ENCODE measurements around the gene CRABP1.

CRABP1 gene

GRCh38 chr15:78391781-78392180, 51.6 kb downstream of the CRABP1 start:
- Histone ChIP-seq H3K4me1 (ENCODE audit: insufficient read depth, insufficient read length) (peaks cover 16% of the 10 kb centered on the region), H3K9me3 (ENCODE audit: insufficient read depth, low read length) (no peaks in the 10 kb centered on the region), H3K4me3 (ENCODE audit: insufficient read length, low read depth) (no peak overlapping the region), H3K36me3 (ENCODE audit: insufficient read depth, insufficient read length, low read length) (no peaks in the 10 kb centered on the region), H3K27me3 (ENCODE audit: insufficient read depth, insufficient read length) (no peaks in the 10 kb centered on the region), H3K9ac (ENCODE audit: insufficient read length, low read depth) (no peak overlapping the region)
- TF ChIP-seq ZNF274 (IDR thresholded peaks at IDR 0.05; ENCODE audit: low read depth, low read length), result no peak
- no peak for TF ChIP-seq YY1 (IDR thresholded peaks at IDR 0.05; ENCODE audit: insufficient read depth, insufficient read length)
- no peak for TF ChIP-seq SUZ12 (IDR thresholded peaks at IDR 0.05; ENCODE audit: extremely low read depth, insufficient read depth, insufficient read length)
- DNase-seq (ENCODE audit: low read depth, low spot score), result no peak

GRCh38 chr15:78392430-78392829, 52.3 kb downstream of the CRABP1 start:
- H3K4me3 ChIP-seq (ENCODE audit: insufficient read length, low read depth), result no peak overlapping the region
- TF ChIP-seq SUZ12 (IDR thresholded peaks at IDR 0.05; ENCODE audit: extremely low read depth, insufficient read depth, insufficient read length) (no peak), YY1 (IDR thresholded peaks at IDR 0.05; ENCODE audit: insufficient read depth, insufficient read length) (no peak), ZNF274 (IDR thresholded peaks at IDR 0.05; ENCODE audit: low read depth, low read length) (no peak)
- H3K36me3 ChIP-seq (ENCODE audit: insufficient read depth, insufficient read length, low read length), result no peaks in the 10 kb centered on the region
- H3K9me3 ChIP-seq (ENCODE audit: insufficient read depth, low read length), result no peaks in the 10 kb centered on the region
- H3K4me1 ChIP-seq (ENCODE audit: insufficient read depth, insufficient read length), result peaks cover 16% of the 10 kb centered on the region
- H3K27me3 ChIP-seq (ENCODE audit: insufficient read depth, insufficient read length), result no peaks in the 10 kb centered on the region
- DNase-seq (ENCODE audit: low read depth, low spot score), result no peak
- H3K9ac ChIP-seq (ENCODE audit: insufficient read length, low read depth), result peak overlapping the region; percentile 12

- no peaks in the 10 kb centered on the region for H3K27me3 ChIP-seq (ENCODE audit: insufficient read depth, insufficient read length)
- H3K9ac ChIP-seq (ENCODE audit: insufficient read length, low read depth), result no peak overlapping the region
- no peak for TF ChIP-seq SUZ12 (IDR thresholded peaks at IDR 0.05; ENCODE audit: extremely low read depth, insufficient read depth, insufficient read length)
- TF ChIP-seq YY1 (IDR thresholded peaks at IDR 0.05; ENCODE audit: insufficient read depth, insufficient read length), result no peak
- no peak for TF ChIP-seq ZNF274 (IDR thresholded peaks at IDR 0.05; ENCODE audit: low read depth, low read length)
- no peaks in the 10 kb centered on the region for H3K9me3 ChIP-seq (ENCODE audit: insufficient read depth, low read length)
- no peak for DNase-seq (ENCODE audit: low read depth, low spot score)
- no peaks in the 10 kb centered on the region for H3K36me3 ChIP-seq (ENCODE audit: insufficient read depth, insufficient read length, low read length)
- H3K4me3 ChIP-seq (ENCODE audit: insufficient read length, low read depth), result no peak overlapping the region
- peaks cover 16% of the 10 kb centered on the region for H3K4me1 ChIP-seq (ENCODE audit: insufficient read depth, insufficient read length)
Measured at GRCh38 chr15:78393137-78393536, 53.0 kb downstream of the CRABP1 start.

- Histone ChIP-seq H3K36me3 (ENCODE audit: insufficient read depth, insufficient read length, low read length) (no peaks in the 10 kb centered on the region), H3K9ac (ENCODE audit: insufficient read length, low read depth) (peak overlapping the region; percentile 5), H3K27me3 (ENCODE audit: insufficient read depth, insufficient read length) (no peaks in the 10 kb centered on the region), H3K4me3 (ENCODE audit: insufficient read length, low read depth) (no peak overlapping the region), H3K4me1 (ENCODE audit: insufficient read depth, insufficient read length) (peaks cover 14% of the 10 kb centered on the region), H3K9me3 (ENCODE audit: insufficient read depth, low read length) (no peaks in the 10 kb centered on the region)
- DNase-seq (ENCODE audit: low read depth, low spot score), result no peak
- no peak for TF ChIP-seq ZNF274 (IDR thresholded peaks at IDR 0.05; ENCODE audit: low read depth, low read length)
- no peak for TF ChIP-seq SUZ12 (IDR thresholded peaks at IDR 0.05; ENCODE audit: extremely low read depth, insufficient read depth, insufficient read length)
- TF ChIP-seq YY1 (IDR thresholded peaks at IDR 0.05; ENCODE audit: insufficient read depth, insufficient read length), result no peak
Measured at GRCh38 chr15:78394026-78394425, 53.9 kb downstream of the CRABP1 start.

GRCh38 chr15:78394981-78395616, 54.9 kb downstream of the CRABP1 start:
- peaks cover 10% of the 10 kb centered on the region for H3K4me1 ChIP-seq (ENCODE audit: insufficient read depth, insufficient read length)
- H3K4me3 ChIP-seq (ENCODE audit: insufficient read length, low read depth), result no peak overlapping the region
- H3K9ac ChIP-seq (ENCODE audit: insufficient read length, low read depth), result no peak overlapping the region
- no peaks in the 10 kb centered on the region for H3K36me3 ChIP-seq (ENCODE audit: insufficient read depth, insufficient read length, low read length)
- peak; percentile 90 for DNase-seq (ENCODE audit: low read depth, low spot score)
- TF ChIP-seq YY1 (IDR thresholded peaks at IDR 0.05; ENCODE audit: insufficient read depth, insufficient read length) (peak; percentile 44), SUZ12 (IDR thresholded peaks at IDR 0.05; ENCODE audit: extremely low read depth, insufficient read depth, insufficient read length) (no peak), ZNF274 (IDR thresholded peaks at IDR 0.05; ENCODE audit: low read depth, low read length) (no peak)
- no peaks in the 10 kb centered on the region for H3K27me3 ChIP-seq (ENCODE audit: insufficient read depth, insufficient read length)
- no peaks in the 10 kb centered on the region for H3K9me3 ChIP-seq (ENCODE audit: insufficient read depth, low read length)

GRCh38 chr15:78396186-78396814, 56.1 kb downstream of the CRABP1 start:
- Histone ChIP-seq H3K4me1 (ENCODE audit: insufficient read depth, insufficient read length) (peaks cover 10% of the 10 kb centered on the region), H3K9me3 (ENCODE audit: insufficient read depth, low read length) (no peaks in the 10 kb centered on the region), H3K4me3 (ENCODE audit: insufficient read length, low read depth) (no peak overlapping the region), H3K36me3 (ENCODE audit: insufficient read depth, insufficient read length, low read length) (no peaks in the 10 kb centered on the region), H3K27me3 (ENCODE audit: insufficient read depth, insufficient read length) (no peaks in the 10 kb centered on the region), H3K9ac (ENCODE audit: insufficient read length, low read depth) (no peak overlapping the region)
- no peak for DNase-seq (ENCODE audit: low read depth, low spot score)
- TF ChIP-seq ZNF274 (IDR thresholded peaks at IDR 0.05; ENCODE audit: low read depth, low read length), result no peak
- no peak for TF ChIP-seq SUZ12 (IDR thresholded peaks at IDR 0.05; ENCODE audit: extremely low read depth, insufficient read depth, insufficient read length)
- TF ChIP-seq YY1 (IDR thresholded peaks at IDR 0.05; ENCODE audit: insufficient read depth, insufficient read length), result no peak

- H3K9ac ChIP-seq (ENCODE audit: insufficient read length, low read depth), result no peak overlapping the region
- H3K9me3 ChIP-seq (ENCODE audit: insufficient read depth, low read length), result no peaks in the 10 kb centered on the region
- TF ChIP-seq YY1 (IDR thresholded peaks at IDR 0.05; ENCODE audit: insufficient read depth, insufficient read length) (no peak), SUZ12 (IDR thresholded peaks at IDR 0.05; ENCODE audit: extremely low read depth, insufficient read depth, insufficient read length) (no peak), ZNF274 (IDR thresholded peaks at IDR 0.05; ENCODE audit: low read depth, low read length) (no peak)
- H3K4me3 ChIP-seq (ENCODE audit: insufficient read length, low read depth), result no peak overlapping the region
- H3K27me3 ChIP-seq (ENCODE audit: insufficient read depth, insufficient read length), result no peaks in the 10 kb centered on the region
- no peaks in the 10 kb centered on the region for H3K36me3 ChIP-seq (ENCODE audit: insufficient read depth, insufficient read length, low read length)
- DNase-seq (ENCODE audit: low read depth, low spot score), result no peak
- H3K4me1 ChIP-seq (ENCODE audit: insufficient read depth, insufficient read length), result peaks cover 9% of the 10 kb centered on the region
Measured at GRCh38 chr15:78396976-78397375, 56.8 kb downstream of the CRABP1 start.
